HG03095 (cell line): Measurements from ENCODE around the gene WAS.

Experiments
- ATAC-seq: cut with Tn5 transposase; IDR thresholded peaks from one replicate; pipeline ENCODE4 v1.9.1; 2021; ENCODE audit warnings: moderate library complexity; ENCODE audit not compliant: unreplicated experiment

The WAS gene

GRCh38 chrX:48711162-48711928 is 27.7 kb downstream of the WAS start:
- ATAC-seq: no peak

- no peak for ATAC-seq
These were observed 28.4 kb downstream of the WAS start for GRCh38 chrX:48711929-48712505.

- no peak for ATAC-seq
These were observed 30.2 kb downstream of the WAS start for GRCh38 chrX:48713847-48714246.

- no peak for ATAC-seq
These were observed 31.0 kb downstream of the WAS start for GRCh38 chrX:48714573-48714972.

- no peak for ATAC-seq
These were observed 31.5 kb downstream of the WAS start for GRCh38 chrX:48715072-48715471.

GRCh38 chrX:48715876-48716502 is 32.4 kb downstream of the WAS start:
- no peak for ATAC-seq

GRCh38 chrX:48719958-48720357 is 36.4 kb downstream of the WAS start:
- ATAC-seq: no peak

- no peak for ATAC-seq
These were observed 37.1 kb downstream of the WAS start for GRCh38 chrX:48720577-48721250.

- ATAC-seq: no peak
These were observed 38.3 kb downstream of the WAS start for GRCh38 chrX:48721916-48722315.

GRCh38 chrX:48726596-48726995 is 43.0 kb downstream of the WAS start:
- no peak for ATAC-seq

- no peak for ATAC-seq
These were observed 45.1 kb downstream of the WAS start for GRCh38 chrX:48728653-48729052.

- no peak for ATAC-seq
These were observed 52.7 kb downstream of the WAS start for GRCh38 chrX:48736303-48736702.

GRCh38 chrX:48736878-48737212 is 53.2 kb downstream of the WAS start:
- ATAC-seq: no peak

GRCh38 chrX:48737213-48737938 is 53.8 kb downstream of the WAS start:
- peak; percentile 97 for ATAC-seq

GRCh38 chrX:48737940-48738339 is 54.3 kb downstream of the WAS start:
- ATAC-seq: no peak
